Right cardiac atrium (tissue), 5 donors: ENCODE measurements around the gene PVR. TPM values are rescaled to one million over a fixed set of nuclear protein-coding genes. Genes with fewer than 3 reads are reported as not detected.

ENCODE experiments used
- ATAC-seq, 2 donors: fragments of 200-7000 bp; cut with Tn5 transposase; one replicate each; pipeline versions ENCODE4 v1.8.0 to v1.9.1; 2020; ENCODE audit warnings: moderate library complexity in 2 of 2, mild to moderate bottlenecking in 1 of 2
- DNase-seq, 3 donors: peaks; one replicate each; pipeline ENCODE4 v3.0.0-alpha.2; 2020
- H3K27ac ChIP-seq: one replicate; pipeline ENCODE4 v1.5.1; 2013; ENCODE audit warnings: mild to moderate bottlenecking, low read length, control low read depth, moderate library complexity
- H3K27me3 ChIP-seq: one replicate; pipeline ENCODE4 v1.6.1; 2013; ENCODE audit not compliant: control insufficient read depth, insufficient read depth
- H3K4me1 ChIP-seq: one replicate; pipeline ENCODE4 v1.6.1; 2013; ENCODE audit warnings: low read length; ENCODE audit not compliant: control insufficient read depth, insufficient read depth
- H3K4me3 ChIP-seq: one replicate; pipeline ENCODE4 v1.5.1; 2013; ENCODE audit warnings: low read length, control low read depth
- H3K9me3 ChIP-seq: one replicate; pipeline ENCODE4 v1.6.1; 2013; ENCODE audit warnings: low read length; ENCODE audit not compliant: control insufficient read depth
- WGBS: extraction: QIAGEN DNeasy Blood & Tissue Kit; methylation state at CpG from one replicate; pipeline ENCODE4 v1.1.7; 2013; 5-methylcytosine and 5-hydroxymethylcytosine counted together
- intact Hi-C, 4 donors: fragments of 100-400 bp; cut with DNase I; formaldehyde crosslinking; loops; one replicate each; pipeline versions ENCODE4 v1.11.0 to v1.14.0; 2022 to 2023
- polyA plus RNA-seq: library from polyadenylated mRNA; stranded (reverse); fragments of 200-250 nt; gene quantifications from one replicate; pipeline ENCODE4 v1.2.3, GENCODE V29; 2013
- total RNA-seq, 4 donors: library from RNA; stranded (reverse); fragmentation: NEBNext Ultra II Directional; extraction: Animal tissue kit (Norgen Biotek cat#: 25700); gene quantifications; one replicate each; pipeline ENCODE4 v1.2.1, GENCODE V29; 2021
- donor health status: healthy with polysubstance abuse.
- donor health status: DM: no; HTN: yes; CAD: no.
- donor health status: DM: no; HTN: no; CAD: no.
- donor health status: DM: no; HTN: yes; CAD: no; lungs with severe emphysema.
- donor health status: DM: yes; HTN: yes; CAD: no.

The PVR gene
- total and polyA plus RNA-seq, 5 donors: 25.0 to 44.8 (median 27.3) TPM

DNA sequence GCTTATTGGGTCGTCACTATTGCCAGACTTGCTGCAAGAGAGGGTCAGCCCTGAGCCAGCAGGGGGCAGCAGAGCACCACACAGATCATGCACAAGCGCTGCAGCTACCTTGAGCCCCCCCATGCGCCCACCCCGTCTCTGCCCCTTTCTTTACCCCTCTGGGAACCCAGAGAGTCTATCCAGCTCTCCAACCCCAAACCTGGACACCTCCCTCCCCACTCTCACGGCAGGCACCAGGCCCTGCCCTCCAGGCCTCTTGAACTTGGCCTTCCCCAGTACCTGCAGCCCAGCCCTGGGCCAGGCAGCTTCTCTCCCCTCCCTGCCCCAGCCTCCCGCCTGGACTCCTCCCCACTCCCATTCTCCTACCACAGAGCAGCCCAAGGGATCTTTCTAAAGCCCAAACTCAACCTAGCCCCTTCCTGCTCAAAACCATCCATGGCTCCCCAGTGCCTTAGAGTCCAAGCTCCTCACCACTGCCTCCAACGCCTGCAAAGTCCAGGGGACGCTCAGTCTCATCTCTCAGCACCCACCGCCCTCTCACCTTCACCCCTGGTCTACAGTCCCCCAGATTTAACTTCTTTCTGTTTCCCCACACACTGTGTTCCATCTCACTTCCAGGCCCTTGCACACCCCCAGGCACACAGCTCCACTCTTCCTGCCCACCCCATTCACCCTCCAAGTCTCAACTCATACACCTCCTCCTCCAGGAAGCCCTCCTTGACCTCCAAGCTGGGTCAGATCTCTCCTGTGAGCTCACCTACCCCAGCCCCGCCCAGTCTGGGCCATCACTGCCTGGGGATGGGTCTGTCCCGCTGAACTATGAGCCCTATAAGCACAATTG lies 45.8 kb downstream of the PVR start:
- WGBS: 38% methylated on average over 11 of the region's 11 CpGs
- Histone ChIP-seq H3K4me1 (peaks cover 2% of the 10 kb centered on the region), H3K27me3 (no peaks in the 10 kb centered on the region), H3K9me3 (no peaks in the 10 kb centered on the region), H3K27ac (no peak overlapping the region), H3K4me3 (no peak overlapping the region)
- ATAC-seq: peak; percentile 33 to 66
- intact Hi-C loops: loop anchor here in 1 of 4 donors (2.0 kb wide), 1 partner anchor 81 kb away; no protein-coding TSS in a partner anchor
- DNase-seq: peak; percentile 78 to 92 (median 92)

DNA sequence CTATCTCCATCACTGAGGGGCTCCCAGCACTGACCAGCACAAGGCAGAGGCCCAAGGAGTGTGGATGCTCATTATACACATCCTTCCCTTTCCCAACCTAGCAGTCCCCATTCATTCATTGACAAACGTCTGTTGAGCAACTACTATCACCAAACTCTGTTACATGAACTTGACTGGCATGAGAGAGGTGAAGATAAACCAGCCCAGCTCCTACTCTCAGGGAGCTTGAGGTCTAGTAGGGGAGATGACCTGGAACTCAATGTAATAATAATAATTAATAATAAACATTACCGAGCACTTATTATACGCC lies 46.4 kb downstream of the PVR start:
- ATAC-seq: no peak
- no peaks in the 10 kb centered on the region for H3K9me3 ChIP-seq
- no peaks in the 10 kb centered on the region for H3K27me3 ChIP-seq
- no peak overlapping the region for H3K27ac ChIP-seq
- DNase-seq: no peak
- WGBS: 91% methylated on average over 3 of the region's 3 CpGs
- intact Hi-C loops: no loop called here
- H3K4me1 ChIP-seq: peaks cover 2% of the 10 kb centered on the region
- no peak overlapping the region for H3K4me3 ChIP-seq

DNA sequence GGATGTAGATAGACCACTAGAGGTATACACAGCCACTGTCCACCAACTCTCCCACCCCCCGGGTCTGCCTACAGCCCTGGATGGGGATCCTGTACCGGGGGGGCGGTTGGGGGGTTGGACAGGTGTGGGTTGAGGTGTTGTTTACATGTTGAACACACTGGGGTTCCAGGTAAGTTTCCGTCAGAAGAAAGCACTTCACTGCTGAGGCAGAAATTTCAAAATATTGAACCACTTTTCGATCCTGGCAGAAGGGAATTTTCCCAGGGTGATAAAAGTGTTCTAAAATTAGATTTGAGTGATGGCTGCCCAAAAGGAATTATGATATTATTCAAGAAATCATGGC lies 48.6 kb downstream of the PVR start:
- no peaks in the 10 kb centered on the region for H3K27me3 ChIP-seq
- DNase-seq (no peak), ATAC-seq (no peak)
- H3K27ac ChIP-seq: peak overlapping the region; percentile 39
- intact Hi-C loops: no loop called here
- 46% methylated on average over 5 of the region's 5 CpGs for WGBS
- peaks cover 2% of the 10 kb centered on the region for H3K4me1 ChIP-seq
- H3K4me3 ChIP-seq: no peak overlapping the region
- H3K9me3 ChIP-seq: no peaks in the 10 kb centered on the region

DNA sequence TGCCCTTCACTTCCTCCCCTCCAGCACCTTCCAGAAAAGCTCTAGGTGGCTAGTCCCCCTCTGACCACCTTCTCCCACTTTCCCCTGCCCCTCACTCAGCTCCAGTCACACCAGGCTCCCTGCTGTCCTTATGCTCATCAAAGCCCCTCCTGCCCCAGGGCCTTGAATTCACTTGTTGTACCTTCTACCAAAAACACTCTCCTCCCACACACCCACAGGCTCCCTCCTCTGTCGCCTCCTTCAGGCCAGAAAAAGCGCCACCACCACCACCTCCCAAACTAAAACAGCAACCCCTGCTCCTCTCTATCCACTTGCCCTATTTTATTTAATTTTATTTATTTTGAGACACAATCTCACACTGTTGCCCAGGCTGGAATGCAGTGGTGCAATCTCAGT lies 50.5 kb downstream of the PVR start:
- intact Hi-C loops: no loop called here
- Histone ChIP-seq H3K9me3 (no peaks in the 10 kb centered on the region), H3K27me3 (no peaks in the 10 kb centered on the region), H3K4me3 (no peak overlapping the region), H3K4me1 (peaks cover 2% of the 10 kb centered on the region), H3K27ac (no peak overlapping the region)
- ATAC-seq: no peak
- peak in 2 of 3 donors; percentile 14 to 30 for DNase-seq
- 88% methylated on average over 2 of the region's 2 CpGs for WGBS

DNA sequence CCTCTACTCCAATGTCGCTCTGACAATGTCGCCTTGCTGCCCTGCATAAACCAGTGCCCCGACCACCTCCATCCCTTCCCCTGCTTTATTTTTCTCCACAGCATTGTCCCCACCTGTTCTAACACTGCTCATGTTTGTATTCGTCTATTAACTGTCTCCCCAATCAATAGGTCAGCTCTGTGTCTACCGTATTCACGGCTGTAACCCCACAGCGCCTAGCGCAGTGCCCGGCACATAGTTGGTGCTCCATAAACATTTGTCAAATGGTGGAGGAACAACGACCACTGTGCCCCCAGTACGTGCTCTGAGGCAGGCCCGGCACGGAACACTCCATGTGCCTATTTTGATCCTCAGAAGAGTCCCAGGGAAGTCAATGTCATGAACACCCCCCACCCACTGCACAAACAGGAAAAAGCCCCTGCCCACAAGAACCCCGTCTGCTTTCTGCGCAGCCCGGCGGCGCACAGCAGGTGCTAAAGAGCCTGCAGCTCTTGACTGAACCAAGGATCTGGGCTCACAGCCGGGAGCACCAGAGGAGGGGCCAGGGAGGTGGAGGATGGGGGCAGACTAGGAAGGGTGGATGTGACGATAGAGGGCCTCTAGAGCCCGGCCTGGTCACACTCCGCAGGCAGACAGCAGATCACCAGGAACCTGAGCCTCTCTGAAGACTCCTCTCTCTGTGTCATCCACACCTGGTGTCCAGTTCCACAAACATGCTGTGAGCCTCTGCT lies 53.4 kb downstream of the PVR start:
- peak in 2 of 3 donors; percentile 9 to 24 for DNase-seq
- 56% methylated on average over 22 of the region's 22 CpGs for WGBS

DNA sequence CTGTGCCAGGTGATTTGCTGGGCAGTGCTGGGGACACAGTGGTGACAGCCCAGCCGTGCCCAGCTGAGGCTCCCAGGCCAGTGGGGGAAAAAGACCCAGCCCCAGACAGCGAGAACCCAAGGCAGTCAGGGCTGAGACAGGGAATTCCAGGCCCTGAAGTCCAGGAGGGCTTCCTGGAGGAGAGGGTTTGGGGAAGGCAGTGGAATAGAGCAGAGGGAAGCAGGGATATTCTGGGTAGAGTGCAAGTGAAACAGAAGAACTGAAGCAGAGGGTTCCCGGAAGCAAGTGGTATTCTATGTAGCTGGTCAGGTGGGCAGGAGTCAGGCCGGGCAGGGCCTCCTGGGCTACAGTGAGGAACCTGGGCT lies 53.9 kb downstream of the PVR start:
- DNase-seq: peak in 1 of 3 donors; percentile 22
- no peak overlapping the region for H3K27ac ChIP-seq
- H3K4me1 ChIP-seq: no peaks in the 10 kb centered on the region
- WGBS: 88% methylated on average over 4 of the region's 4 CpGs
- no peaks in the 10 kb centered on the region for H3K9me3 ChIP-seq
- no peaks in the 10 kb centered on the region for H3K27me3 ChIP-seq
- intact Hi-C loops: no loop called here
- no peak for ATAC-seq
- no peak overlapping the region for H3K4me3 ChIP-seq

More for the DNA sequence above, 53.4 kb downstream of the PVR start:
- no peaks in the 10 kb centered on the region for H3K27me3 ChIP-seq
- no peaks in the 10 kb centered on the region for H3K9me3 ChIP-seq
- peaks cover 2% of the 10 kb centered on the region for H3K4me1 ChIP-seq
- ATAC-seq: peak in 1 of 2 donors; percentile 19
- H3K27ac ChIP-seq: no peak overlapping the region
- intact Hi-C loops: no loop called here
- H3K4me3 ChIP-seq: no peak overlapping the region

DNA sequence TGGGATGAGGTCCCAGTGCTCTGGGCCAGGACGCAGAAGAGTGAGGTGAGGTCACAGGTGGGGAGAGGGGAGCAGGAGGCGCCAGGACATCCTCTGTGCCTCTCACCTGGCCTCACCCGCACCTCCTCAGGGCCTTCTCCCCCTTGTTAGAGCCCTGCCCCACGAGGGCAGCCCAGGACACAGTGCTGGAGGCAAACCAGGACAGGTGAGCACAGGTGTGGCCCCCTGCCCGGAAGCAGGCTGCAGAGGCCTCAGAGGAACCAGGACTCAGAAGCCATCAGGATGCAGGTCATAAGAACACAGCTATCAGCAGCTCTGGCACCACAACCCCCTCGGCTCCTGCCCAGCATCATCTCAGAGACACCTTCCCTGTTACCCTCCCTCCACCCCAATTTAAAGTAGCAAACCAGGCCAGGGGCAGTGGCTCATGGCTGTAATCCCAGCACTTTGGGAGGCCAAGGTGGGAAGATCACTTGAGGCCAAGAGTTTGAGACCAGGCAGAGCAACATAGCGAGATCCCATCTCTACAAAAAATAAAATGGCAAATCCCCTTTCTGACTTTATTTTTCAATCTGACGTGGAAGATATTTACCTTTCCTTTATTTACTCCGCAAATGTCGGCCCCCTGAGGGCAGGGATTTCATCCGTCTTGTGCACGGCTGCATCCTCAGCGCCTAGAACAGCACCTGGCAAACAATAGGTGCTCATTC lies 54.9 kb downstream of the PVR start, which contains the start of gene CEACAM16:
Gene CEACAM16 (plus strand): TSS at position 660 of the 710 bp plus-strand sequence. CDS start 2,306 bp downstream, outside the sequence.
- ATAC-seq (no peak), DNase-seq (peak in 1 of 3 donors; percentile 20)
- intact Hi-C loops: no loop called here

DNA sequence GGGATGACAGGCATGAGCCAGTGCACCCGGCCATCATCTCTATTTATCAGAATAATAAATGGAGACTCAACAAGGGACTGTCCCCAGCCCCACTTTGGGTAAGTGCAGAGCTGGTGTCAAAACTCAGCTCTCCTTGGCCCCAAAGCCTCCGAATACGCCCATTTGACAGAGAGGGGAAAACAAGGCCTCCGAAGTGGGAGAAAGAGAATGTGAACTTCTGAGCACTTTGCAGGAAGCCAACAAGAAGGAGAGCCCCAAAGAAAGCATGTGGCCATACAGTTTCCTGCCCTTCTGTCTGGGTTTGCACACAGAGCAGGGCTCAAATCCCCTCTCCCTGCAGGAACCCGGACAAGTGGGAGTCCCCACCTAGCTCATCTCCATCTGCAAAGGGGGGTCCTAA lies 56.8 kb downstream of the PVR start:
- Histone ChIP-seq H3K27ac (no peak overlapping the region), H3K9me3 (no peaks in the 10 kb centered on the region), H3K4me1 (no peaks in the 10 kb centered on the region), H3K4me3 (no peak overlapping the region), H3K27me3 (no peaks in the 10 kb centered on the region)
- peak in 1 of 3 donors; percentile 8 for DNase-seq
- 92% methylated on average over 5 of the region's 5 CpGs for WGBS
- intact Hi-C loops: no loop called here
- ATAC-seq: no peak

More for the DNA sequence above, 54.9 kb downstream of the PVR start, which contains the start of gene CEACAM16:
- no peak within 1 kb of the TSS for H3K4me3 ChIP-seq
- no peaks in the 10 kb centered on the region for H3K9me3 ChIP-seq
- 83% methylated on average over 13 of the region's 13 CpGs for WGBS
- H3K4me1 ChIP-seq: no peaks in the 10 kb centered on the region
- no peak within 1 kb of the TSS for H3K27ac ChIP-seq
- no peaks in the 10 kb centered on the region for H3K27me3 ChIP-seq

DNA sequence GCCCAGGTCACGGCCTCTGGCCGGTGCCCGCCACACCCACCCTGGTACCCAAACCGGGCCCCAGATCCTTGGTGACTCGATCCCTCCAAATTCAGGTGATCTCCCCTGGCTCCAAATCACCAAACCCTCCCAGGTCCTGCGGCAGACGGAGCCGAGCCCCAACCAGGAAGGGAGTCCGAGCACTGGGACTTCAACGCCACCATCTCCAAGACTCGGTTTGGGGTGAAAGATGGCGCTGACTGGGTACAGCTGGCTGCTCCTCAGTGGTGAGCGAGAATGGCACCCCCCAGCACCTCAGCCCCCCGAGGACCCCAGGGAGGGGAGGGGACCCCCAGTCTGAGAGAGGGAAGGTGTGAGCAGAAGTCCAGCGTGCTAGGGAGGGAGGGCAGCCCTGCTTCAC lies 57.5 kb downstream of the PVR start:
- ATAC-seq (no peak), DNase-seq (peak in 2 of 3 donors; percentile 23 to 29)
- Histone ChIP-seq H3K27ac (no peak overlapping the region), H3K27me3 (no peaks in the 10 kb centered on the region), H3K4me3 (no peak overlapping the region), H3K4me1 (no peaks in the 10 kb centered on the region), H3K9me3 (no peaks in the 10 kb centered on the region)
- 88% methylated on average over 15 of the region's 15 CpGs for whole genome bisulfite sequencing
- intact Hi-C loops: no loop called here

DNA sequence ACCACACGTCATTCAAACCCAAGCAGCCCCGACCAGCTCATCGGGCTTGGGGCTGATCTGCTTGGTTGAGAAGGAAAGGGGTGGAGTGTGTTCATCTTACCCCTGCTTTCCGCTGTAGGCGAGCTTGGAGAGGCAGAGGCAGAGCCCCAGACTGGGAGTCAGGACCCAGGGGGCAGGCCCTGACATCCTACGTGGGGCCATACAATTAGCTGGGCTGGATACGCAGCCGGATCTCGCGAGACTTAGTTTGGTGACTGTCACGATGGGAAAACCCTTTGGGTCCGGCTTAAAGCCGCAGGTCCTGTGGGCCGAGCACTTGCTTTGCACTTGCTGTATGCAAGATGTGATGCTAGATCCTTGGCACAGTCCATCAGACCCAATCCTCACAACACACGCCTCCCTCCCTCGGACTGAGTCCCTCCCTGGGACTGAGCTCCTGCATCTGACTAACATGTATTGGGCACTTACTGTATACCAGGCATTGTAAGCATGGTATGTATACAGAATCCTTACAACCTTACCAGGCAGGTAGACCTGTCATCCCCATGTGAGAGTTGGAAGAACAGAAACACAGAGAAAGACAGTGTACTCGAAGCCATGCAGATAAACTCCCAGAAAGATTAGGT lies 59.0 kb downstream of the PVR start:
- DNase-seq: peak in 2 of 3 donors; percentile 35 to 36
- intact Hi-C loops: no loop called here
- H3K27me3 ChIP-seq: no peaks in the 10 kb centered on the region
- WGBS: 85% methylated on average over 17 of the region's 17 CpGs
- no peak overlapping the region for H3K27ac ChIP-seq
- H3K4me1 ChIP-seq: no peaks in the 10 kb centered on the region
- no peak for ATAC-seq
- H3K4me3 ChIP-seq: no peak overlapping the region
- H3K9me3 ChIP-seq: no peaks in the 10 kb centered on the region
